Omental fat pad (tissue), 4 donors: ENCODE measurements around the gene EML3. TPM values are rescaled to one million over a fixed set of nuclear protein-coding genes. Genes with fewer than 3 reads are reported as not detected.
"Not testable (repeated sequence)": the region's sequence is repeated elsewhere in the genome, so short reads cannot be mapped to it uniquely, and the experiment has no call there.

Experiments
- ATAC-seq: fragments of 150-250 bp; one replicate; pipeline ENCODE4 v1.9.1; 2016; ENCODE audit warnings: mild to moderate bottlenecking, moderate library complexity; ENCODE audit not compliant: low FRiP score
- DNase-seq: peaks from one replicate; pipeline ENCODE4 v3.0.0-alpha.2; 2019; ENCODE audit warnings: low spot score
- CTCF ChIP-seq, 3 donors: fragments of 450-650 bp; IDR thresholded peaks; one replicate each; pipeline ENCODE4 v1.5.1; 2016 to 2017; ENCODE audit warnings: antibody characterized with exemption in 3 of 3, mild to moderate bottlenecking in 3 of 3, moderate library complexity in 2 of 3
- total RNA-seq, 4 donors: library from RNA; depleted of rRNA; stranded (reverse); fragments of >200 nt; gene quantifications; one replicate each; pipeline ENCODE4 v1.1.0, GENCODE V29; 2016

The EML3 gene
- total RNA-seq, 4 donors from 2014 or later, result 40.7 to 68.6 (median 52.0) TPM

GRCh38 chr11:62567018-62567633 lies 45.4 kb downstream of the EML3 start:
- no peak for TF ChIP-seq CTCF (IDR thresholded peaks at IDR 0.05)
- ATAC-seq, result no peak

GRCh38 chr11:62566247-62566646 lies 46.3 kb downstream of the EML3 start:
- ATAC-seq, result no peak
- no peak for DNase-seq
- no peak for TF ChIP-seq CTCF (IDR thresholded peaks at IDR 0.05)

More at GRCh38 chr11:62567018-62567633, 45.4 kb downstream of the EML3 start:
- DNase-seq, result no peak

- TF ChIP-seq CTCF (IDR thresholded peaks at IDR 0.05), result no peak
- no peak for ATAC-seq
- DNase-seq, result no peak
Measured at GRCh38 chr11:62565100-62565802, 47.3 kb downstream of the EML3 start.

GRCh38 chr11:62561677-62562230 lies 50.8 kb downstream of the EML3 start:
- not testable (repeated sequence) for ATAC-seq, DNase-seq

- TF ChIP-seq CTCF (IDR thresholded peaks at IDR 0.05), result peak in 1 of 3 donors; percentile 36
- ATAC-seq, result peak; percentile 94
- DNase-seq, result no peak
Measured at GRCh38 chr11:62560566-62561103, 51.9 kb downstream of the EML3 start.

GRCh38 chr11:62559626-62560025 lies 52.9 kb downstream of the EML3 start:
- DNase-seq, ATAC-seq: not testable (repeated sequence)

- DNase-seq (no peak), ATAC-seq (no peak)
- TF ChIP-seq CTCF (IDR thresholded peaks at IDR 0.05), result no peak
Measured at GRCh38 chr11:62559204-62559603, 53.4 kb downstream of the EML3 start.

- no peak for ATAC-seq
- no peak for TF ChIP-seq CTCF (IDR thresholded peaks at IDR 0.05)
- DNase-seq, result no peak
Measured at GRCh38 chr11:62558669-62559068, 53.9 kb downstream of the EML3 start.
